MM.1S (cell line): Measurements from ENCODE around the gene SENP1.

Source experiments
- CTCF ChIP-seq: fragments of 300-600 bp; sonication (generic); IDR thresholded peaks from 2 replicates; pipeline ENCODE4 v1.5.1; 2016; ENCODE audit warnings: antibody characterized with exemption, low read length, mixed read lengths
- EZH2 ChIP-seq: fragments of 300-600 bp; sonication (generic); optimal IDR thresholded peaks from 2 replicates; pipeline ENCODE3; 2017; ENCODE audit warnings: low read depth, mild to moderate bottlenecking, antibody characterized with exemption, low read length, mixed read lengths
- EZH2phosphoT487 ChIP-seq: fragments of 300-600 bp; sonication (generic); IDR thresholded peaks from 2 replicates; pipeline ENCODE4 v1.6.1; 2018; ENCODE audit warnings: antibody characterized with exemption, low read length

GRCh38 chr12:48105321-48105866 lies 485 bp downstream of the SENP1 start:
- TF ChIP-seq CTCF (no peak), EZH2 (no peak), EZH2phosphoT487 (no peak)
